Measurements from ENCODE around the gene ZEB2. TPM values are rescaled to one million over a fixed set of nuclear protein-coding genes. Genes with fewer than 3 reads are reported as not detected.

Gene ZEB2
- total and polyA plus RNA-seq, 4 donors: 7.6 to 39.6 (median 22.2) TPM

- no peak for TF ChIP-seq CTCF (IDR thresholded peaks at IDR 0.05; ENCODE audit: low read depth, low read length, missing input control)
- TF ChIP-seq NR2F2 (IDR thresholded peaks at IDR 0.05): no peak
- no peak overlapping the region for H3K27ac ChIP-seq (ENCODE audit: low read depth in 1 of 2, low read length in 2 of 2)
- no peaks in the 10 kb centered on the region for H3K36me3 ChIP-seq (ENCODE audit: control insufficient read depth in 4 of 4, insufficient read depth in 3 of 4, low read depth in 1 of 4, low read length in 3 of 4)
- H3K9ac ChIP-seq (ENCODE audit: low read depth in 1 of 2, low read length in 2 of 2): no peak overlapping the region
- DNase-seq (ENCODE audit: low spot score): no peak
- no peak overlapping the region for H3K4me3 ChIP-seq (ENCODE audit: low read depth in 1 of 3, low read length in 3 of 3)
- H3K9me3 ChIP-seq (ENCODE audit: control insufficient read depth in 4 of 4, low read length in 3 of 4): no peaks in the 10 kb centered on the region
- peaks cover 0 to 4% (median under 1%) of the 10 kb centered on the region in 4 donors for H3K27me3 ChIP-seq (ENCODE audit: control insufficient read depth in 4 of 4, insufficient read depth in 4 of 4, low read length in 3 of 4)
- peaks cover 0 to 2% (median 0%) of the 10 kb centered on the region in 4 donors for H3K4me1 ChIP-seq (ENCODE audit: control insufficient read depth in 4 of 4, insufficient read depth in 4 of 4, low read length in 3 of 4)
- 87% methylated on average over 4 of the region's 4 CpGs for WGBS
Measured at GRCh38 chr2:144447535-144447934, 72.4 kb downstream of the ZEB2 start.

DNA sequence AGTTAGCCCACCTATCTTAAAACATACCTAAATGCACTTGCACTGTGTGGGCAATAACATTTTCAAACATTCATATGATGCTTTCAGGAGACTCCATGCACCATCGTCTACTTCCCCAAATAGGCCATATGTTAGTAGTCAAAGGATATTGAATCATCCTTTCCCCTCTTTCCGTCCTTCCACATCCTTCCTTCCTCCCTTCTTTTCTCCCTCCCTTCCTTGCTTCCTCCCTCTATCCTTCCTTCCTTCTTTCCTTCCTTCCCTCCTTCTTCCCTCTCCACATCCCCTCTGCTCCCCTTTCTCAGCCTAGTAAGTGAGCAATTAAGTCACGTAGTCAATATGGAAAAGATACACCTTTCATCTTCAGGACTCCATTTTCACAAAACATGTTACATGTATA is 73.8 kb downstream of the ZEB2 start:
- no peaks in the 10 kb centered on the region for H3K4me1 ChIP-seq (ENCODE audit: control insufficient read depth in 4 of 4, insufficient read depth in 4 of 4, low read length in 3 of 4)
- 77% methylated on average over 3 of the region's 3 CpGs for WGBS
- H3K27me3 ChIP-seq (ENCODE audit: control insufficient read depth in 4 of 4, insufficient read depth in 4 of 4, low read length in 3 of 4): peaks cover 0 to 4% (median 0%) of the 10 kb centered on the region in 4 donors
- TF ChIP-seq SP1 (IDR thresholded peaks at IDR 0.05) (no peak), GABPA (IDR thresholded peaks at IDR 0.05 in 1 of 2, conservative IDR thresholded peaks at IDR 0.05 in 1 of 2) (no peak), YY1 (IDR thresholded peaks at IDR 0.05) (no peak), CTCF (IDR thresholded peaks at IDR 0.05; ENCODE audit: low read depth, low read length, missing input control) (no peak)
- no peaks in the 10 kb centered on the region for H3K9me3 ChIP-seq (ENCODE audit: control insufficient read depth in 4 of 4, low read length in 3 of 4)
- DNase-seq (ENCODE audit: low spot score): no peak
- H3K9ac ChIP-seq (ENCODE audit: low read depth in 1 of 2, low read length in 2 of 2): no peak overlapping the region
- no peak overlapping the region for H3K4me3 ChIP-seq (ENCODE audit: low read depth in 1 of 3, low read length in 3 of 3)
- H3K36me3 ChIP-seq (ENCODE audit: control insufficient read depth in 4 of 4, insufficient read depth in 3 of 4, low read depth in 1 of 4, low read length in 3 of 4): no peaks in the 10 kb centered on the region
- H3K27ac ChIP-seq (ENCODE audit: low read depth in 1 of 2, low read length in 2 of 2): peak overlapping the region in 1 of 2 donors; percentile 47

GRCh38 chr2:144445196-144445595 is 74.7 kb downstream of the ZEB2 start:
- DNase-seq (ENCODE audit: low spot score): no peak
- 47% methylated on average over 1 of the region's 1 CpG for WGBS
- Histone ChIP-seq H3K27ac (ENCODE audit: low read depth in 1 of 2, low read length in 2 of 2) (no peak overlapping the region), H3K4me1 (ENCODE audit: control insufficient read depth in 4 of 4, insufficient read depth in 4 of 4, low read length in 3 of 4) (peaks cover 0 to 2% (median 0%) of the 10 kb centered on the region in 4 donors), H3K27me3 (ENCODE audit: control insufficient read depth in 4 of 4, insufficient read depth in 4 of 4, low read length in 3 of 4) (peaks cover 0 to 4% (median 0%) of the 10 kb centered on the region in 4 donors), H3K36me3 (ENCODE audit: control insufficient read depth in 4 of 4, insufficient read depth in 3 of 4, low read depth in 1 of 4, low read length in 3 of 4) (no peaks in the 10 kb centered on the region), H3K9me3 (ENCODE audit: control insufficient read depth in 4 of 4, low read length in 3 of 4) (no peaks in the 10 kb centered on the region), H3K4me3 (ENCODE audit: low read depth in 1 of 3, low read length in 3 of 3) (no peak overlapping the region), H3K9ac (ENCODE audit: low read depth in 1 of 2, low read length in 2 of 2) (no peak overlapping the region)
- no peak for TF ChIP-seq JUND (IDR thresholded peaks at IDR 0.05)
- TF ChIP-seq, protein P1, sequence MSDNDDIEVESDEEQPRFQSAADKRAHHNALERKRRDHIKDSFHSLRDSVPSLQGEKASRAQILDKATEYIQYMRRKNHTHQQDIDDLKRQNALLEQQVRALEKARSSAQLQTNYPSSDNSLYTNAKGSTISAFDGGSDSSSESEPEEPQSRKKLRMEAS (IDR thresholded peaks at IDR 0.05): no peak
- no peak for TF ChIP-seq CTCF (IDR thresholded peaks at IDR 0.05; ENCODE audit: low read depth, low read length, missing input control)
- TF ChIP-seq HNF4A (conservative IDR thresholded peaks at IDR 0.05): no peak
- no peak for TF ChIP-seq TAF1 (conservative IDR thresholded peaks at IDR 0.05)
- no peak for TF ChIP-seq FOXA2 (IDR thresholded peaks at IDR 0.05)
- no peak for TF ChIP-seq SP1 (IDR thresholded peaks at IDR 0.05)
- TF ChIP-seq FOXA1 (IDR thresholded peaks at IDR 0.05): no peak
- TF ChIP-seq YY1 (IDR thresholded peaks at IDR 0.05): no peak
- no peak for TF ChIP-seq EGR1 (IDR thresholded peaks at IDR 0.05; ENCODE audit: low read depth in 2 of 2)
- no peak for TF ChIP-seq ZBTB33 (IDR thresholded peaks at IDR 0.05)
- no peak for TF ChIP-seq GABPA (IDR thresholded peaks at IDR 0.05 in 1 of 2, conservative IDR thresholded peaks at IDR 0.05 in 1 of 2)
- TF ChIP-seq RAD21 (IDR thresholded peaks at IDR 0.05): no peak
- TF ChIP-seq, protein P2, sequence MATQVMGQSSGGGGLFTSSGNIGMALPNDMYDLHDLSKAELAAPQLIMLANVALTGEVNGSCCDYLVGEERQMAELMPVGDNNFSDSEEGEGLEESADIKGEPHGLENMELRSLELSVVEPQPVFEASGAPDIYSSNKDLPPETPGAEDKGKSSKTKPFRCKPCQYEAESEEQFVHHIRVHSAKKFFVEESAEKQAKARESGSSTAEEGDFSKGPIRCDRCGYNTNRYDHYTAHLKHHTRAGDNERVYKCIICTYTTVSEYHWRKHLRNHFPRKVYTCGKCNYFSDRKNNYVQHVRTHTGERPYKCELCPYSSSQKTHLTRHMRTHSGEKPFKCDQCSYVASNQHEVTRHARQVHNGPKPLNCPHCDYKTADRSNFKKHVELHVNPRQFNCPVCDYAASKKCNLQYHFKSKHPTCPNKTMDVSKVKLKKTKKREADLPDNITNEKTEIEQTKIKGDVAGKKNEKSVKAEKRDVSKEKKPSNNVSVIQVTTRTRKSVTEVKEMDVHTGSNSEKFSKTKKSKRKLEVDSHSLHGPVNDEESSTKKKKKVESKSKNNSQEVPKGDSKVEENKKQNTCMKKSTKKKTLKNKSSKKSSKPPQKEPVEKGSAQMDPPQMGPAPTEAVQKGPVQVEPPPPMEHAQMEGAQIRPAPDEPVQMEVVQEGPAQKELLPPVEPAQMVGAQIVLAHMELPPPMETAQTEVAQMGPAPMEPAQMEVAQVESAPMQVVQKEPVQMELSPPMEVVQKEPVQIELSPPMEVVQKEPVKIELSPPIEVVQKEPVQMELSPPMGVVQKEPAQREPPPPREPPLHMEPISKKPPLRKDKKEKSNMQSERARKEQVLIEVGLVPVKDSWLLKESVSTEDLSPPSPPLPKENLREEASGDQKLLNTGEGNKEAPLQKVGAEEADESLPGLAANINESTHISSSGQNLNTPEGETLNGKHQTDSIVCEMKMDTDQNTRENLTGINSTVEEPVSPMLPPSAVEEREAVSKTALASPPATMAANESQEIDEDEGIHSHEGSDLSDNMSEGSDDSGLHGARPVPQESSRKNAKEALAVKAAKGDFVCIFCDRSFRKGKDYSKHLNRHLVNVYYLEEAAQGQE (IDR thresholded peaks at IDR 0.05): no peak
- no peak for TF ChIP-seq NR2F2 (IDR thresholded peaks at IDR 0.05)
